Endothelial cell (in vitro differentiated cells): Measurements from ENCODE around the gene RUNX2. TPM values are rescaled to one million over a fixed set of nuclear protein-coding genes. Genes with fewer than 3 reads are reported as not detected.

Experiments used
- DNase-seq: peaks from one replicate; pipeline ENCODE4 v3.0.0; 2021; ENCODE audit warnings: low spot score
- H3K27ac Mint-ChIP-seq: one replicate; pipeline ENCODE4 v1.8.0; 2021; ENCODE audit warnings: mixed read lengths, inconsistent platforms; ENCODE audit not compliant: unreplicated experiment
- H3K27me3 Mint-ChIP-seq: one replicate; pipeline ENCODE4 v1.8.0; 2021; ENCODE audit warnings: mild to moderate bottlenecking, moderate library complexity, mixed read lengths, inconsistent platforms; ENCODE audit not compliant: unreplicated experiment
- H3K36me3 Mint-ChIP-seq: one replicate; pipeline ENCODE4 v1.8.0; 2021; ENCODE audit warnings: mild to moderate bottlenecking, low read depth, mixed read lengths, inconsistent platforms; ENCODE audit not compliant: unreplicated experiment
- H3K4me1 Mint-ChIP-seq: one replicate; pipeline ENCODE4 v1.8.0; 2021; ENCODE audit warnings: mild to moderate bottlenecking, mixed read lengths, inconsistent platforms; ENCODE audit not compliant: unreplicated experiment
- H3K4me3 Mint-ChIP-seq: one replicate; pipeline ENCODE4 v1.8.0; 2021; ENCODE audit warnings: mild to moderate bottlenecking, mixed read lengths, inconsistent platforms; ENCODE audit not compliant: unreplicated experiment
- H3K9me3 Mint-ChIP-seq: one replicate; pipeline ENCODE4 v1.8.0; 2021; ENCODE audit warnings: mixed read lengths, inconsistent platforms; ENCODE audit not compliant: unreplicated experiment
- CTCF ChIP-seq: fragments of 200-600 bp; sonication (generic); IDR thresholded peaks from one replicate; pipeline ENCODE4 v1.5.0; 2021; ENCODE audit warnings: antibody characterized with exemption; ENCODE audit not compliant: unreplicated experiment
- total RNA-seq: library from RNA; stranded (reverse); fragmentation: NEBNext Ultra II Directional; extraction: Animal tissue kit (Norgen Biotek cat#: 25700); gene quantifications from one replicate; pipeline ENCODE4 v1.2.1, GENCODE V29; 2021; ENCODE audit not compliant: unreplicated experiment

Gene RUNX2
- total RNA-seq, 1 donor from 2014 or later = 1.8 TPM

- Mint-ChIP-seq H3K9me3 (no peaks in the 10 kb centered on the region), H3K27ac (no peak overlapping the region), H3K4me1 (no peaks in the 10 kb centered on the region), H3K27me3 (no peaks in the 10 kb centered on the region), H3K4me3 (no peak overlapping the region), H3K36me3 (no peaks in the 10 kb centered on the region)
- TF ChIP-seq CTCF = no peak
- no peak for DNase-seq
These were observed 59.1 kb downstream of the RUNX2 start for GRCh38 chr6:45387236-45387635.

- H3K4me1 Mint-ChIP-seq = no peaks in the 10 kb centered on the region
- H3K36me3 Mint-ChIP-seq = no peaks in the 10 kb centered on the region
- H3K27ac Mint-ChIP-seq = no peak overlapping the region
- TF ChIP-seq CTCF = no peak
- H3K27me3 Mint-ChIP-seq = no peaks in the 10 kb centered on the region
- no peaks in the 10 kb centered on the region for H3K9me3 Mint-ChIP-seq
- DNase-seq = no peak
- H3K4me3 Mint-ChIP-seq = no peak overlapping the region
These were observed 60.2 kb downstream of the RUNX2 start for GRCh38 chr6:45388328-45388727.

GRCh38 chr6:45394586-45395095, 66.5 kb downstream of the RUNX2 start:
- Mint-ChIP-seq H3K4me3 (no peak overlapping the region), H3K27me3 (no peaks in the 10 kb centered on the region), H3K4me1 (no peaks in the 10 kb centered on the region), H3K27ac (no peak overlapping the region), H3K9me3 (no peaks in the 10 kb centered on the region), H3K36me3 (no peaks in the 10 kb centered on the region)
- DNase-seq = no peak
- TF ChIP-seq CTCF = no peak

- Mint-ChIP-seq H3K27ac (no peak overlapping the region), H3K36me3 (peaks cover 3% of the 10 kb centered on the region), H3K4me1 (no peaks in the 10 kb centered on the region), H3K27me3 (no peaks in the 10 kb centered on the region), H3K4me3 (no peak overlapping the region), H3K9me3 (no peaks in the 10 kb centered on the region)
- no peak for DNase-seq
- no peak for TF ChIP-seq CTCF
These were observed 70.1 kb downstream of the RUNX2 start for GRCh38 chr6:45398075-45398813.

GRCh38 chr6:45400021-45400420, 71.9 kb downstream of the RUNX2 start:
- no peaks in the 10 kb centered on the region for H3K4me1 Mint-ChIP-seq
- H3K4me3 Mint-ChIP-seq = no peak overlapping the region
- no peak overlapping the region for H3K27ac Mint-ChIP-seq
- peaks cover 3% of the 10 kb centered on the region for H3K36me3 Mint-ChIP-seq
- DNase-seq = no peak
- H3K27me3 Mint-ChIP-seq = no peaks in the 10 kb centered on the region
- H3K9me3 Mint-ChIP-seq = no peaks in the 10 kb centered on the region
- TF ChIP-seq CTCF = no peak
